ENCODE data around the gene PITPNM1.

- TF ChIP-seq CTCF (conservative IDR thresholded peaks at IDR 0.05 in 1 of 2, IDR thresholded peaks at IDR 0.05 in 1 of 2; ENCODE audit: low read depth in 1 of 2, low read length in 2 of 2), result no peak
- no peak for TF ChIP-seq EZH2 (IDR thresholded peaks at IDR 0.05; ENCODE audit: low read length, missing control alignments)
These were observed 1.4 kb upstream of the PITPNM1 start for GRCh38 chr11:67506426-67507051.

Data from fibroblast of lung (primary cell).